Measurements from ENCODE around the gene SFXN4.

DNA sequence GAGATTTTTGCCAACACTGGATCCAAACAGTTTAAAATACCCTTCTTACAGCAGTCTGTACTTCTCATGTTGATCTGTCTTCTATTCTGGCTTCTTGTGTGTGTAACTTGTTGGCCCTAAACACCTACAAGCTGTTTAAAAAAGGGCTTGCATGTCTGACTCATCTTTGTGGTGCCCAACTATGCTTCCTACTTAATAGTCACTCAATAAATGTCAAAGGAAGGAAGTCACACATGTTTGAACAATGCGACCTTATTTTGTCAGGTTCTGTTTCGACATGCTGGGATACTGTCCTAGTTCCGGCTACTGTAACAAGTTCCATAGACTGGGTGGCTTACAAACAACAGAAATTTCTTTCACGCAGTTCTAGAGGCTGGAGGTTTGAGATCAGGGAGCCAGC, 32.4 kb upstream of the SFXN4 start:
- TF ChIP-seq CTCF (IDR thresholded peaks at IDR 0.05): no peak
- TF ChIP-seq POLR2AphosphoS5 (IDR thresholded peaks at IDR 0.05): no peak
- no peak for TF ChIP-seq POLR2A (IDR thresholded peaks at IDR 0.05)
- no peak for TF ChIP-seq EP300 (IDR thresholded peaks at IDR 0.05)

Data from gastroesophageal sphincter (tissue), 3 donors.